ENCODE data around the gene HSPA12B. TPM values are rescaled to one million over a fixed set of nuclear protein-coding genes. Genes with fewer than 3 reads are reported as not detected.

The HSPA12B gene
- total and polyA plus RNA-seq, 2 of the 13 experiments (the other 11 are each of a cell fraction or from before 2014, with no cell fraction given) = 0.01 TPM; not detected in 1

- TF ChIP-seq ZBTB37 (CRISPR knock-in tag; IDR thresholded peaks at IDR 0.05) (0 out of 2 replicates have a peak, but pooled peaks have one; percentile 16), ZFP1 (CRISPR knock-in tag; IDR thresholded peaks at IDR 0.05) (0 out of 2 replicates have a peak, but pooled peaks have one; percentile 10), ZBTB26 (CRISPR knock-in tag; IDR thresholded peaks at IDR 0.05; ENCODE audit: borderline replicate concordance) (no peak; the same call in 1 of the 2 replicates), FOXA3 (CRISPR knock-in tag; IDR thresholded peaks at IDR 0.05) (0 out of 2 replicates have a peak, but pooled peaks have one; percentile 12), ZNF3 (CRISPR knock-in tag; IDR thresholded peaks at IDR 0.05) (peak; percentile 88), ZBTB44 (CRISPR knock-in tag; IDR thresholded peaks at IDR 0.05) (no peak), ETV6 (CRISPR knock-in tag; conservative IDR thresholded peaks at IDR 0.05) (peak; percentile 29; the same call in 1 of the 2 replicates), HNRNPLL (IDR thresholded peaks at IDR 0.05; ENCODE audit: low read depth, low read length, poor library complexity, severe bottlenecking) (peak; percentile 61), ZNF749 (CRISPR knock-in tag; IDR thresholded peaks at IDR 0.05; ENCODE audit: borderline replicate concordance) (no peak; the same call in 1 of the 2 replicates), ZNF724P (CRISPR knock-in tag; IDR thresholded peaks at IDR 0.05; ENCODE audit: borderline replicate concordance) (no peak), SALL1 (CRISPR knock-in tag; IDR thresholded peaks at IDR 0.05) (peak; percentile 71), BCL6 (CRISPR knock-in tag; IDR thresholded peaks at IDR 0.05) (no peak), ARNTL (CRISPR knock-in tag; IDR thresholded peaks at IDR 0.05) (peak; percentile 57; the same call in 1 of the 2 replicates), PCBP1 (IDR thresholded peaks at IDR 0.05; ENCODE audit: borderline replicate concordance, low read depth, low read length) (peak; percentile 100), ZNF761 (CRISPR knock-in tag; conservative IDR thresholded peaks at IDR 0.05) (peak; percentile 71), ZC3H13 (CRISPR knock-in tag; IDR thresholded peaks at IDR 0.05) (0 out of 2 replicates have a peak, but pooled peaks have one; percentile 58), RXRB (CRISPR knock-in tag; IDR thresholded peaks at IDR 0.05; ENCODE audit: borderline replicate concordance) (0 out of 2 replicates have a peak, but pooled peaks have one; percentile 29), ZNF776 (CRISPR knock-in tag; IDR thresholded peaks at IDR 0.05) (no peak), MYC (CRISPR knock-in tag; IDR thresholded peaks at IDR 0.05; ENCODE audit: borderline replicate concordance) (peak; percentile 52), JUN (CRISPR knock-in tag; IDR thresholded peaks at IDR 0.05) (peak; percentile 83), ZNF746 (CRISPR knock-in tag; IDR thresholded peaks at IDR 0.05) (peak; percentile 44; the same call in 1 of the 2 replicates), AKAP8 (CRISPR knock-in tag; IDR thresholded peaks at IDR 0.05) (no peak), HDAC1 (CRISPR knock-in tag; IDR thresholded peaks at IDR 0.05) (peak; percentile 79), ZNF766 (CRISPR knock-in tag; IDR thresholded peaks at IDR 0.05; ENCODE audit: borderline replicate concordance) (peak; percentile 7; the same call in 1 of the 2 replicates), PITX1 (CRISPR knock-in tag; IDR thresholded peaks at IDR 0.05) (peak; percentile 86)
These were observed 63.3 kb downstream of the HSPA12B start, which contains the start of gene CDC25B (continued) for GRCh38 chr20:3795511-3796468.

Data from HepG2 (cell line).